Right lobe of liver (tissue), 4 donors: Measurements from ENCODE around the gene GIT2.

Experiments used
- CTCF ChIP-seq, 4 donors: fragments of 200-600 bp in 3 of 4; fragments of 450-650 bp in 1 of 4; IDR thresholded peaks; one replicate each; pipeline versions ENCODE4 v1.5.1 to v1.8.0; 2016 to 2022; ENCODE audit warnings: antibody characterized with exemption in 4 of 4, mild to moderate bottlenecking in 2 of 4
- POLR2A ChIP-seq: fragments of 450-650 bp; IDR thresholded peaks from one replicate; pipeline ENCODE4 v1.6.1; 2017; ENCODE audit warnings: antibody characterized with exemption, mild to moderate bottlenecking
- donor health status: DM: no; HTN: no; CAD: no.
- donor health status: DM: no; HTN: no; CAD: no.
- donor health status: DM: no; HTN: yes; CAD: no.

GRCh38 chr12:109920261-109920780 is 75.8 kb downstream of the GIT2 start:
- TF ChIP-seq POLR2A (no peak), CTCF (IDR thresholded peaks at IDR 0.05) (no peak)
